Stimulated activated CD4-positive, alpha-beta T cell treated with anti-CD3 and anti-CD28 coated beads, Interleukin-15, amount 100 ng/mL, for 24 hours (primary cell): ENCODE data around the gene GMNC.
A peak's percentile ranks its signal among the peaks of the same experiment; 100 is the strongest.

Experiments
- DNase-seq: peaks from one replicate; pipeline ENCODE4 v3.0.0-alpha.2; 2020

GMNC gene

DNA sequence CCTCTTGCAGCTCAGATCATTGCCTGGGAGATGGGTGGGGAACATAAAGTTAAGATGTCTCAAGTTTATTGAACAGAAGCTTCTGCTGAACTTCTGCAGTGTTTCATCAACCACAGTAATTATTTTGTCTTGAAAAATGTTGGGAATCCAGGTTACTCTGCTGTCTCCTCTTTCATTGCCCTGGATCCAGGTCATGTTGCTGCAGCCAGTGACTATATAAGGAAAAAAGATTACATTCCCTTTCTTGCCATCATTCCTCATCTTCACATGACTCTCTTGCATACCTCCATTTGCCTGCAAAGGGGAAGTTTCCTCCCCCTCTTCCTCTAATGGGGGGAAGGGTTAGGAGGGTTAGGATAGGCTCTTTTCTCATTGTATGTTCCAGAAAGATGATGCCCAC, 15.1 kb downstream of the GMNC start:
- DNase-seq: no peak

DNA sequence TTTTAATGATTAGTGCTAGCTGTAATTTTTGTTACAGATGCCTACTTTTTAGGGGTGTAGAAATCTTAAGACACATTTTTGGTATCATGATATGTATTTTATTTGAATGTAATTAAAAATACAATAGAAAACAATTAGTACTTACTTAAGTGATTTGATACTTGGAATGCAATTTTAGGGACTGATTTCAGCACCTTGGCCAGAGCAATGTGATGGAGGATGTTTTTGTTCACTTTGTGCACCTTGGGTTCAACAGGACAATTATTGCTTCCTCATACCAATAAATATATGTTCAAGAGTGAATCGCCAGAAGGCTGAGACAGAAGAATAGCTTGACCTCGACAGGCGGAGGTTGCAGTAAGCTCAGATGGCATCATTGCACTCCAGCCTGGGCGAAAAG, 22.3 kb downstream of the GMNC start:
- no peak for DNase-seq

DNA sequence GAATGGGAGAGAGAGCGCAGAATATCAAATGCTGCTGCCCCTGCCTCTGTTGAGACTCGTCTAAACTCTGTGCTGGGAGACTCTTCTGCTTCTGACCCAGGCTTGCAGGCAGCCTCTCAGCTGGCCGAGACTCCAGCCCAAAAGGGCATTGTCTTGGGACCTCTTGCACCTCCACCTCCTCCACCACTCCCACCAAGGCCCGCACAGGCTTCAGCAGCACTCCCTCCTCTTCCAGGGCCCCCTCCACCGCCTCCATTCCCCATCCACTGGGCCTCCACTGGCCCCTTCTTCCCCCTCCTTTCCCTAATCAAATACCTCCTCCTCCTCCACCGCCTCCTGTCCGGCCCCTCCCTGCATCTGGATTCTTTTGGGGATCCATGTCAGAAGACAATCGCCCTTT, 31.3 kb downstream of the GMNC start:
- no peak for DNase-seq

DNA sequence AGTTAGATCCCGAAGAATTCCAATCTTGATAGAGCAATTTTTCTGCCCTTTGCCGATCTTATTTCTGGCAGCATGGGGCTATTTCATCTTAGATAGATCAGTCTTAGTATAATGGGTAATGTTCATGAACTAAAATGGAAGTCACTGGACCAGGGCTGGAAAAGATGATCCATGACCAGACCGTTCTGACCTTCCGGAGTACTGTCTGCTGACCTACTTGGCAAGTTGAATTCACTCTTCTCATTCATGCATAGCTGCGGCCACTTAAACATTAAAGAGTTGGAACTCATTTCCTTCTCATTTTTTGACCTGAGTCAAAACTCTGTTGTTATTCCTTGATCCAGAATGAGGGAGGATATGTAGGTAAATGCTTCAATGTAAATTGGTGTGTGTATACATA, 32.5 kb downstream of the GMNC start:
- DNase-seq: no peak

DNA sequence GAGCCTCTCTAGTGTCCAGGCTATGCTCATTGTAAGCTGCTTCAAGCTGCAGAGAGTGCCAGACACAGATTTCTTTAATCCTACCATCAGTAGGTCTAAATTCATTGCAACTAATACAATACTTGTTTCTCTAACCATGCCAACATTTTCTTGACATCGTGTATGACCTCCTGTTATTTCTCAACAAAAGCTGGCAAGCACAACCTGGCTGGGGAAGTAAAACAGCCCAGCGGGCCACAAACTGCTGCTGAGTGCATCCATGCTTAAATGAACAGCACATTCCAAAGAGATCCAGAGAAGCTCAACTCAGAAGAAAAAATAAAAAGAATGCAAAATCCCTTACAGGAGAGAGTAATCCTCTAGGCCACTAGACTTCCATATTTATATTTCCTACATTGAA, 36.5 kb downstream of the GMNC start:
- no peak for DNase-seq

DNA sequence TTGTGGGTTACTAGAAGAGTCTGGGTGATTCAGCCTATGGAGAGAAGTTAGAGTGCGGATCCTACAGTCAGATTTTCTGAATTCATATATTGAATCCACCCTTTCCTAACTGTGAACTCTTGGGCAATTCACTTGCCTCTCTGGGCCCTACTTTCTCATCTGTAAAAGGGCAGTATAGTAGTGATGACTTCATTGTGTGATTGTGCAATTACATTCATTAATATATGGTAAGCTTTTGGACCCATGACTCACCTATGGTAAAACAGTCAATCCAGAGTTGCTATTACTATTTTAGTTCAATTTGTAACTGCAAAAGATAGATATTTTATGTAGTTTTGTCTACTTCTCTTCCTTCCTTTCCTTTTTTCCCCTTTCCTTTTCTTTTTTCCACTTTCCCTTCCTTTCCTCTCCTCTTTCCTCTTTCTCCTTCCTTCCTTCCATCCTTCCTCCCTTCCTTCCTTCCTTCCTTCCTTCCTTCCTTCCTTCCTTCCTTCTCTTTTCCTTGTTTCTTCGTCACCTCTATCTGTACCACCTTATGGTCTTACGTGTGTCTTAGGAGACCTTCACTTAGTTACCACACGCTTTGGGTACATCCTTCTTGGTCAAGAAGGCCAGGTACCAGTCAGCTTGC, 37.0 kb downstream of the GMNC start:
- no peak for DNase-seq

DNA sequence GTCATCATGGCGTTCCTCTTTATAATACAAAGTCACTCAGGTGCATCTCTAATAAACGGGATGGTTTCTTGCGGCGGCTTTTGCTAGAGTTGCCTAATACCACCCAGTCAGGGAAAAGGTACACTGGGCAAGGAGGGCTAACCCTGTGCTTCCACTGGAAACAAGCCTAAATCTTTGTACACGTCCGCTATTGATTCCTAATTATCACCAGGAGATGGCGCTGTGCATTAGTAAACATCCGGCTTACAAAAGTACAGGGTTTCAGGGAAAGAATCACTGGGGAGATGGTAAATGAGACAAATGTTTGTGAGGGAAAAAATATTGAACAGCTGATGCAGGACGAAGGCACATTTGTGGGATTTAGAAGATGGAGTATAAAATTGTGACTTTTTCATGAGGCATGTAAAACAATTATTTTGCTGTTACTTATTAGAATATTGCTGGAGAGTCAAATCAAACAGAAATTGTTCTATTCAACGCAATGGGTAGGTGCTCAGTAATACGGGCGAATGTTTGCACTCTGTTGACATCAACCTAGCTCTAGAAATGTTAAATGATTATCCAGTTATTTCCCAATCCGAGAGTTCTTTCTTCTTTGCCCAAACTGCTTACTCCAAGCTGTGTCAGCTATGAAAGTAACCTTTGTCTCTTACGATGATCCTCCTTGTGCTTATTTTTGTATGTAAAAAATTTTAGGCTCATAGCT, 50.6 kb downstream of the GMNC start:
- peak; percentile 9 for DNase-seq

DNA sequence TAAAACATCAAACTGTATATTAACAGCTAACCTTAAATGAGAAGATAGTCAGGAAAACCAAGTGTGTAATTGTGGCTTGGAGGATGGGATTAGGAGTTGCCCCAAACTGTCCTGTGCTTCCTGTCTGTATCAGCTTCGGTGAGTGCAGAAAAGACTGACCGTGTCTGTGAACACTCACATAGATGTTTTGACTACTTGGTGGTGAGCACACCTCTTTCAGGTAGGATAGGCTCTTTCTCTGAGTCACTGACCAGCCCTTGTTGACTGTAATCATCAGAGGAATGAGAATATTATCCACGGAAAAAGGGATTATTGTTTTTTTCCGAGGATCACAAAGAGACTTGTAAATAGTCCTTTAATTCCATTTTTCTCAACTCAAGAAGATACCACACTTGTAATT, 51.5 kb downstream of the GMNC start:
- DNase-seq: no peak

DNA sequence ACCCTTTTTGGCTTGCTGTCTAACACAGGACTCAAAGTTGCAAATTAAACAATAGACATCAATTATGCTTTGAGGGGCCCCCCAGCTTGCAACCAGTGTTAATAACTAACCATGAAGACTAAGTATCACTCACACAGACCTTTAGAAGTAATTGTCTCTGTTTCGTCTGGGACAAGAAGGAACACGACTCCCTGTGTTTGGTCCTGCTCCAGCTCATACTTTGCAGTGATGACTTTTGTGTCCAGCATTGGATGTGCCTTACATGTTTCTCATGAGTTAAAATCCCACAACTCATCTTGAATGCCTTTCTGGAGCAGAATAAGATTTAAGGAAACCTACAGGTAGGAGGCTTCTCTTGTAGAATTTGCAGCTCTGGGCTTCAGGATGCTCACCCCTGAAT, 53.1 kb downstream of the GMNC start:
- DNase-seq: no peak

DNA sequence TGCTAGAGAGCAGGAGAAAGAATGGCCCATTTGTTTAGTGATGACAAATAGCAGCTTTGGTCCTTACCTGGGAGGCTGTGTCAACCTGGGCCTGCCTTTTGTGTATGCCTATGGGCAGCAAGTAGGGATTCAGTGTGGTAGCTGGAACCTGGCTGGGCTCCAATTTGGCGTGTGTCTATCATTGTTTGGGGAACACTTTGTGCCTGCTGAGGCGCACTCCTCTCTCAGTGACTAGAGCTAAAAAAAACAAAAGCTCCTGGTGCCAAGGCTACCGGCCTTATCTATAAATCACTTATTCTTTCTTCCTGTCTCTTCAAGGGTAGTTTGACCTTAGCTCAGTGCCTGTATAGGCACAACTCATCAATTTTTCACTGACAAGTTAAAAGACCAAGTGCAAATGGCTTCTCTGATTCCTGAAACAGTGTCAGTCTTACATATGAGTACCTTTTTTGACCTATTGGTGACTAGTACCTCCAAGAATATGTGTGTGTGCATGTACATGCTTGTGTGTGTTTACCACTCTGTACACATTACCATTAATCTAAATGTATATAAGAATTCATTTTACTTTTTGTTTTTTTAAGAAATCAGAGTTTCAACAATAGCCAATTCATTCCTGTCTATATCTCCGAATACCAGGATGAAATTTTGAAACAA, 54.6 kb downstream of the GMNC start:
- no peak for DNase-seq
